ENCODE results near the gene TTLL1. TPM values are rescaled to one million over a fixed set of nuclear protein-coding genes. Genes with fewer than 3 reads are reported as not detected.
A peak's percentile ranks its signal among the peaks of the same experiment; 100 is the strongest.

TTLL1 gene
- total and polyA plus RNA-seq, 2 donors (not counting 3 experiments of a cell fraction or from before 2014, with no cell fraction given): 9.0 to 17.0 TPM

- H3K4me2 ChIP-seq (ENCODE audit: insufficient read depth, low read length): no peak overlapping the region
- no peak overlapping the region for H2AFZ ChIP-seq (ENCODE audit: low read depth, low read length)
- ChIA-PET CTCF (interaction anchor here (0.7 kb wide), 1 partner anchor 24 kb away, joined by 3 read pairs; no protein-coding TSS in a partner anchor), POLR2A (no interaction called here)
- H3K4me1 ChIP-seq (ENCODE audit: control insufficient read depth, extremely low read depth, insufficient read depth, low read length): no peaks in the 10 kb centered on the region
- H4K20me1 ChIP-seq (replicated peaks; ENCODE audit: control insufficient read depth, extremely low read depth, insufficient read depth, low read length): no peaks in the 10 kb centered on the region
- FAIRE-seq: no peak
- no peak for DNase-seq (ENCODE audit: low read depth, low spot score)
- dilution Hi-C loops (cut with MboI; ENCODE audit: extremely low pct_ligation_motif_present, low sequenced_read_pairs) (no loop called here), intact Hi-C loops (cut with micrococcal nuclease) (no loop called here)
- H3K9me3 ChIP-seq (replicated peaks; ENCODE audit: control insufficient read depth, insufficient read depth, low read length): no peaks in the 10 kb centered on the region
- no peaks in the 10 kb centered on the region for H3K9me1 ChIP-seq (replicated peaks; ENCODE audit: control insufficient read depth, extremely low read depth, insufficient read depth, low read length)
- no peak for TF ChIP-seq FOS (IDR thresholded peaks at IDR 0.05; ENCODE audit: borderline replicate concordance, insufficient read depth, low read length)
- TF ChIP-seq POLR2AphosphoS5 (IDR thresholded peaks at IDR 0.05; ENCODE audit: insufficient read depth, low read depth, low read length): no peak
- TF ChIP-seq MAX (IDR thresholded peaks at IDR 0.05; ENCODE audit: insufficient read depth, insufficient read length): no peak
- no peak overlapping the region for H3K27ac ChIP-seq (ENCODE audit: insufficient read depth, low read depth, low read length)
- BruUV-seq (replicated peaks): no TSS peak
- H3K36me3 ChIP-seq (ENCODE audit: control insufficient read depth in 2 of 2, extremely low read depth in 1 of 2, insufficient read depth in 2 of 2, low read length in 2 of 2): no peaks in the 10 kb centered on the region
- no peak overlapping the region for H3K9ac ChIP-seq (replicated peaks; ENCODE audit: extremely low read depth, insufficient read depth, low read length)
- H3K79me2 ChIP-seq (ENCODE audit: control insufficient read depth, insufficient read depth, low read length): no peaks in the 10 kb centered on the region
- no peak overlapping the region for H3K4me3 ChIP-seq (replicated peaks in 1 of 3; ENCODE audit: insufficient read depth in 1 of 3, low read depth in 1 of 3, low read length in 3 of 3)
- no peaks in the 10 kb centered on the region for H3K27me3 ChIP-seq (ENCODE audit: control insufficient read depth in 2 of 2, insufficient read depth in 2 of 2, low read length in 2 of 2)
These were observed 31.6 kb downstream of the TTLL1 start for GRCh38 chr22:43057641-43058040.

DNA sequence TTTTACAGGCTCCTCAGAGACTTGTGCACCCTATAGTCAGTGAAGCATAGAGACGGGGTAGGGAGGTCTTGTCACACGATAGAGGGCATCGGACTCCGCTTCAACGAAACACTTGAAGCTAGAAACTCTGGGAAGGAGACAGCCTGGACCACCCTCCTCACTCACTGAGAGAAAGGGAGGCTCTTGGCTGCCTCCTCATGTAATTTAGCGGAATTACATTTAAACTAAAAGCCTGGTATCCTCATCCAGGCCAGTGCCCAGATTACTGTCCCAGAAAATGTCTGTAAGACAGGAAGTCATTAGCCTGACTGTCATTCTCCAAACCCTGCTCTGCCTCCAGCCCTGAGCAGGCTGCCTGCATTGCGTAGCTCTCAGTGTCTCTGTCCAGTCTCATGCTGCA lies 36.0 kb downstream of the TTLL1 start:
- H3K4me1 ChIP-seq (ENCODE audit: control insufficient read depth, extremely low read depth, insufficient read depth, low read length): no peaks in the 10 kb centered on the region
- H3K4me2 ChIP-seq (ENCODE audit: insufficient read depth, low read length): no peak overlapping the region
- DNase-seq (ENCODE audit: low read depth, low spot score) (no peak), FAIRE-seq (no peak)
- no peak overlapping the region for H3K9ac ChIP-seq (replicated peaks; ENCODE audit: extremely low read depth, insufficient read depth, low read length)
- H4K20me1 ChIP-seq (replicated peaks; ENCODE audit: control insufficient read depth, extremely low read depth, insufficient read depth, low read length): no peaks in the 10 kb centered on the region
- no peaks in the 10 kb centered on the region for H3K27me3 ChIP-seq (ENCODE audit: control insufficient read depth in 2 of 2, insufficient read depth in 2 of 2, low read length in 2 of 2)
- ChIA-PET CTCF (interaction anchor here (0.9 kb wide), 1 partner anchor 19 kb away, joined by 3 read pairs; no protein-coding TSS in a partner anchor), POLR2A (no interaction called here)
- no peaks in the 10 kb centered on the region for H3K9me3 ChIP-seq (replicated peaks; ENCODE audit: control insufficient read depth, insufficient read depth, low read length)
- H3K4me3 ChIP-seq (replicated peaks in 1 of 3; ENCODE audit: insufficient read depth in 1 of 3, low read depth in 1 of 3, low read length in 3 of 3): no peak overlapping the region
- no peaks in the 10 kb centered on the region for H3K36me3 ChIP-seq (ENCODE audit: control insufficient read depth in 2 of 2, extremely low read depth in 1 of 2, insufficient read depth in 2 of 2, low read length in 2 of 2)
- no peak overlapping the region for H3K27ac ChIP-seq (ENCODE audit: insufficient read depth, low read depth, low read length)
- intact Hi-C loops (cut with micrococcal nuclease) (no loop called here), dilution Hi-C loops (cut with MboI; ENCODE audit: extremely low pct_ligation_motif_present, low sequenced_read_pairs) (no loop called here)
- BruUV-seq (replicated peaks): no TSS peak
- H3K79me2 ChIP-seq (ENCODE audit: control insufficient read depth, insufficient read depth, low read length): no peaks in the 10 kb centered on the region
- peak in 1 of 2 donors; percentile 28 for TF ChIP-seq CTCF (IDR thresholded peaks at IDR 0.05; ENCODE audit: extremely low read depth in 1 of 2, insufficient read depth in 1 of 2, low read depth in 1 of 2, low read length in 2 of 2)
- no peak for TF ChIP-seq MYC (IDR thresholded peaks at IDR 0.05; ENCODE audit: low read depth, low read length)
- no peak overlapping the region for H2AFZ ChIP-seq (ENCODE audit: low read depth, low read length)
- no peaks in the 10 kb centered on the region for H3K9me1 ChIP-seq (replicated peaks; ENCODE audit: control insufficient read depth, extremely low read depth, insufficient read depth, low read length)
